ENCODE measurements around the gene DTX4.
"Not testable (repeated sequence)": the region's sequence is repeated elsewhere in the genome, so short reads cannot be mapped to it uniquely, and the experiment has no call there.

The DTX4 gene

DNA sequence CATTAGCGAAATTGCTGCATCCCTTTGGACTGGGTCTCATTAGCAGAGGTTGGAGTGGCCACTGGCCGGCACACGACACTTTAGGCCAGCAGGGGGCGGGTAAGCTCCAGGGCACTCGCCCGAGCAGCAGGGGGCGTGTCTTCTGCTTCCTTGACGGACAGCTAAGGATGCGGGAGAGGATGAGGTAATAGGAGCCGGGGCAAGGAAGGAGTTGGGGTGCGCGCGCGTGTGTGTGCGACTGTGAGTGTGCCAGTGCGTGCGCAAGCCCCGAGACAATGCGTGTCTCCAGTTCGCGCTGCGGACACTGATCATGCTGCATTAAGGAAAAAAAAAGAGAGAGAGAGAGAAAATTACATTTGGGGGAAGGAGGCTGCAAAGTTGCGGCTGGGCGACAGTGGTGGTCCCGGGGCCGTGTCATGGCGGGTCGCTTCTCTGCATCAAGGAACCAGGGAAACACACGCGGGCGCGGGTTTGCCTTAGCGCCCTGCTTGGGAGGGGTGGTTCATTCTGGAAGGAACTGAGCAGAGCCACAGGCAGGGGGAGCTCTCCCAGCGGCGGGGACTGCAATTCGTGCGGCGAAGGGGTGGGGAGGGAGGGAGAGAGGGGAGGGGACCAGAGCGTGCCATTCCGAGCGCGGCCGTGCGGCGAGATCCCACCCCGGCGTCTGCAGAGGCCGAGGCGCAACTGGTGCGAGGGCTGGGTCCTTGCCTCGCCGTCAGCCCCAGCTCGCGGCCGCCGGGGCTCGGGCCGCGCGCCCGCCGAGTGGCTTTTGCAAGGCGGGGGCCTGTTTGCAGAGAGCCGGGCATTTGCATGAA, at the start of gene DTX4:
Gene DTX4, plus strand, starts transcription at position 625 of the 815 bp plus-strand sequence. CDS start 464 bp downstream, outside the sequence.
- peaks cover 15% of the 10 kb centered on the region for H3K4me1 ChIP-seq (ENCODE audit: insufficient read depth, low read length)
- peak within 1 kb of the TSS; percentile 96 for H3K9ac ChIP-seq (ENCODE audit: low read depth, low read length)
- H3K36me3 ChIP-seq (ENCODE audit: insufficient read depth, low read length) = no peaks in the 10 kb centered on the region
- H3K9me3 ChIP-seq (ENCODE audit: control insufficient read depth, insufficient read depth, low read length) = no peaks in the 10 kb centered on the region

DNA sequence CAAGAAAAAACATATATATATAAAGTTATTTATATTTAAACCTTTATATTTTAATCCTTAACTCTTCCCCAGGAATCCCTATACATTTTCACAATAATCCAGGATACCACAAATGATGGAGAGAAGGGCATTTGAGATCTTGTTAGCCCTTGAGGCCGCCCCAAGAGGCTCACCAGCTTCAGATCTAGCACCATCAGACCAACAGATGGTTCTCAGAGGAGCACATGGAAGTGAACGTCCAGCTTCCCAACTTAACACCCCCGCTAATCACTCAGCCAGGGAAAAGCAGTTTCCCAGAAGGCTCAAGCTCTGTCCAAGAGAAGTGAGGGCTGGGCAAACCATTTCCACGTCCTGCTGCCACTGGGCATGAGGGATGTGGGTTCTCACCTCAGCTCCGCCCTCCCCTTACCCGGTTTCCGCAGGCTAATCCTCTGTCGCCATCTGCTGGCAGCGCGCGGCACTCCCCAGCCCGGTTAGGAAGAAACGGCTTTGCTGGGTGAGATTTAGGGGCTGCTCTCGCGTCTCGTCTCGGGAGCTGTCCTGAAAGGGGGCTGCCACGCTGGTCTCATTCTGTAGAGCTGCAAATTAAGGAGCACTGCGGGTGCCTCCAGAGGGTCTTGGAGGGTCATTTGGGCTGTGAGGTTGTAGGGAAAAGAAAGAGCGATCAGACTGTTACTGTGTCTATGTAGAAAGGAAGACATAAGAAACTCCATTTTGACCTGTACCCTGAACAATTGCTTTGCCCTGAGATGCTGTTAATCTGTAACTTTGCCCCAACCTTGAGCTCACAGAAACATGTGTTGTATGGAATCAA, 36.1 kb upstream of the DTX4 start:
- no peaks in the 10 kb centered on the region for H3K36me3 ChIP-seq (ENCODE audit: insufficient read depth, low read length)
- no peaks in the 10 kb centered on the region for H3K4me1 ChIP-seq (ENCODE audit: insufficient read depth, low read length)
- no peaks in the 10 kb centered on the region; the same call in none of the 2 replicates for H3K9me3 ChIP-seq (ENCODE audit: control insufficient read depth, insufficient read depth, low read length)
- no peak overlapping the region for H3K9ac ChIP-seq (ENCODE audit: low read depth, low read length)

DNA sequence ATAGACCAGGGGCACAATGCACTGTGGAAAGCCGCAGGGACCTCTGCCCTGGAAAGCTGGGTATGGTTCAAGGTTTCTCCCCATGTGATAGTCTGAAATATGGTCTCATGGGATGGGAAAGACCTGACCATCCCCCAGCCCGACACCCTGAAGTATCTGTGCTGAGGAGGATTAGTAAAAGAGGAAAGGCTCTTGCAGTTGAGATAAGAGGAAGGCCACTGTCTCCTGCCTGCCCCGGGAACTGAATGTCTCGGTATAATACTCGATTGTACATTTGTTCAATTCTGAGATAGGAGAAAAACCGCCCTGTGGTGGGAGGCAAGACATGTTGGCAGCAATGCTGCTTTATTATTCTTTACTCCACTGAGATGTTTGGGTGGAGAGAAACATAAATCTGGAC, 35.4 kb upstream of the DTX4 start:
- H3K9me3 ChIP-seq (ENCODE audit: control insufficient read depth, insufficient read depth, low read length); H3K4me1 ChIP-seq (ENCODE audit: insufficient read depth, low read length); H3K36me3 ChIP-seq (ENCODE audit: insufficient read depth, low read length); H3K9ac ChIP-seq (ENCODE audit: low read depth, low read length): not testable (repeated sequence)

DNA sequence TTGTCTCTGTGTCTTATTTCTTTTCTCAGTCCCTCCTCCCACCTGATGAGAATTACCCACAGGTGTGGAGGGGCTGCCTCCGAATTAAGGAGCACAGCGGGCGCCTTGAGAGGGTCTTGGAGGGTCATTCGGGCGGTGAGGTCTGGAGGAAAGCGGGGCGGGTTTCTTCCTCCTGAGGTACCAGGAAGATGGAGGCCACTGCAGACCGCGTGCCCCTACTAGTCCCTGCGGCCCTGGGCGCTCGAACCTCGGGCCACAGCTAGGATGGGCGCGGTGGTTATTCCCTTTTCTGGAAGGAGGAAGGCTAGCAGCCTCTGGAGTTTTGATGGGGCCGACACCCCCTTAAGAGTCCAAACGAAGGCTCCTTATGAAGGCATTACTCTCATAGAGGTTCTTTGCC, 34.7 kb upstream of the DTX4 start:
- Histone ChIP-seq H3K9me3 (ENCODE audit: control insufficient read depth, insufficient read depth, low read length) (no peaks in the 10 kb centered on the region; the same call in 1 of the 2 replicates), H3K36me3 (ENCODE audit: insufficient read depth, low read length) (no peaks in the 10 kb centered on the region), H3K4me1 (ENCODE audit: insufficient read depth, low read length) (no peaks in the 10 kb centered on the region), H3K9ac (ENCODE audit: low read depth, low read length) (no peak overlapping the region)

DNA sequence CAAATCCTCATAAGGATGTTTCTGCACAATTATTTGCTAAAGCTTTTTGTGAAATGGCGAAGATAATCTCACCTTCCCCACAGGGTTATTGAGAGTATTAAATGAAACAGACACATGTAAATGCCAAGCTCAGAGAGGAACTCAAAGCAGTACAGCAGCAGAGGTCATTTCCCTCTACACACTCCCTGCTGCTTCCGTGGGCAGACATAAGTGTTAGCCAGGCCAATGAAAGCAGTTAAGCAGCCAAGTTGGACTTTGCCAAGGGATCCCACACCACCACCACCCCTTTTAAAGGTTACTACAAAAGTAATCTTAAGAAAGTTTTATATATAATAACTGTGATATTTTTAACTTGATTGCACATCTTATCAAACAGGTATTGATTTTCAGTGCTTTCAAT, 33.3 kb upstream of the DTX4 start:
- no peaks in the 10 kb centered on the region for H3K4me1 ChIP-seq (ENCODE audit: insufficient read depth, low read length)
- H3K9me3 ChIP-seq (ENCODE audit: control insufficient read depth, insufficient read depth, low read length) = no peaks in the 10 kb centered on the region; the same call in 1 of the 2 replicates

DNA sequence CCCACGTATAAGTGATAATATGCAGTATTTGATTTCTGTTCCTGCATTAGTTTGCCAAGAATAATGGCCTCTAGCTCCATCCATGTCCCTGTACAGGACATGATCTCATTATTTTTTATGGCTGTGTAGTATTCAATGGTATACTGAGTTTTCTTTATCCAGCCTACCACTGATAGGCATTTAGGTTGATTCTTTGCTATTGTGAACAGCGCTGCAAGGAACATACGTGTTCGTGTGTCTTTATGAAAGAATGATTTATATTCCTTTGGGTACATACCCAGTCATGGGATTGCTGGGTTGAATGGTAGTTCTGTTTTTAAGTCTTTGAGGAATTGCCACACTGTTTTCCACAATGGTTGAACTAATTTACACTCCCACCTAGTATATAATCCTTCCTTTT, 30.7 kb upstream of the DTX4 start:
- H3K4me1 ChIP-seq (ENCODE audit: insufficient read depth, low read length) = no peaks in the 10 kb centered on the region
- H3K36me3 ChIP-seq (ENCODE audit: insufficient read depth, low read length) = no peaks in the 10 kb centered on the region
- no peak overlapping the region for H3K9ac ChIP-seq (ENCODE audit: low read depth, low read length)
- H3K9me3 ChIP-seq (ENCODE audit: control insufficient read depth, insufficient read depth, low read length) = no peaks in the 10 kb centered on the region; the same call in 1 of the 2 replicates

More for the DNA sequence above, 33.3 kb upstream of the DTX4 start:
- Histone ChIP-seq H3K36me3 (ENCODE audit: insufficient read depth, low read length) (no peaks in the 10 kb centered on the region), H3K9ac (ENCODE audit: low read depth, low read length) (no peak overlapping the region)

DNA sequence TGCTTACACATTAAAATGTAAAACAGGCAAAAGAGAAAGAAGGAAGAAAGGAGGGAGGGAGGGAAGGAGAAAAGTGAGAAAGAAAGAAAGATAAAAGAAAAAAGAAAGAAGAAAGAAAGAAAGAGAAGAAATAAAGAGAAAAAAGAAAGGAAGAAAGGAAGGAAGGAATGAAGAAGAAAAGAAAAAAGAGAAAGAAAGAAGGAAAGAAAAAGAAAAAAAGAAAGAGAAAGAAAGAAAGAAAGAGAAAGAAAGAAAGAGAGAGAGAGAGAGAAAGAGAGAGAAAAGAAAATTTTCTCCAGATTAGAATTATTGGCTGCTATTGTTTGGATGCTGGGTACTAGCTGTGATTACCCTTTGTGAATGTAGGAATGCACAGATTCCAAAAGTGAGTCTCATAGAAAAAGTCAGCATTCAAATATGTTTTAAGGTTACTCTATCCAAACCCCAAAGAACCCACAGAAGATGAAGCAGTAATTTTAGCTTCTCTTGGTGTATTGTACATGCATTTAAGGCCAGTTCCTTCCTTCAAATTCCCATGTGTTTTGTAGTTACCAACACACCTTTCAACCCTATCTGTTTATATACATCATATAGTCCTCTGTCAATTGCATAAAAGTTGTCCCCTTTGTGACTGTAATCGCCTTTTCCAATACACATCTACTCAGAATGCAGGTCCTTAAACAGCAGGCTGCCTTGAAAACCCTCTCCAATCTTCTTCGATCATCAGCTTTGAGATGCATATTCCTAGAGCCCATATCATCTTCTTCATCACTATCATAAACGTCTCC, 30.1 kb upstream of the DTX4 start:
- H3K9ac ChIP-seq (ENCODE audit: low read depth, low read length) = peak overlapping the region; percentile 77
- no peaks in the 10 kb centered on the region for H3K36me3 ChIP-seq (ENCODE audit: insufficient read depth, low read length)
- no peaks in the 10 kb centered on the region; the same call in 1 of the 2 replicates for H3K9me3 ChIP-seq (ENCODE audit: control insufficient read depth, insufficient read depth, low read length)
- no peaks in the 10 kb centered on the region for H3K4me1 ChIP-seq (ENCODE audit: insufficient read depth, low read length)

DNA sequence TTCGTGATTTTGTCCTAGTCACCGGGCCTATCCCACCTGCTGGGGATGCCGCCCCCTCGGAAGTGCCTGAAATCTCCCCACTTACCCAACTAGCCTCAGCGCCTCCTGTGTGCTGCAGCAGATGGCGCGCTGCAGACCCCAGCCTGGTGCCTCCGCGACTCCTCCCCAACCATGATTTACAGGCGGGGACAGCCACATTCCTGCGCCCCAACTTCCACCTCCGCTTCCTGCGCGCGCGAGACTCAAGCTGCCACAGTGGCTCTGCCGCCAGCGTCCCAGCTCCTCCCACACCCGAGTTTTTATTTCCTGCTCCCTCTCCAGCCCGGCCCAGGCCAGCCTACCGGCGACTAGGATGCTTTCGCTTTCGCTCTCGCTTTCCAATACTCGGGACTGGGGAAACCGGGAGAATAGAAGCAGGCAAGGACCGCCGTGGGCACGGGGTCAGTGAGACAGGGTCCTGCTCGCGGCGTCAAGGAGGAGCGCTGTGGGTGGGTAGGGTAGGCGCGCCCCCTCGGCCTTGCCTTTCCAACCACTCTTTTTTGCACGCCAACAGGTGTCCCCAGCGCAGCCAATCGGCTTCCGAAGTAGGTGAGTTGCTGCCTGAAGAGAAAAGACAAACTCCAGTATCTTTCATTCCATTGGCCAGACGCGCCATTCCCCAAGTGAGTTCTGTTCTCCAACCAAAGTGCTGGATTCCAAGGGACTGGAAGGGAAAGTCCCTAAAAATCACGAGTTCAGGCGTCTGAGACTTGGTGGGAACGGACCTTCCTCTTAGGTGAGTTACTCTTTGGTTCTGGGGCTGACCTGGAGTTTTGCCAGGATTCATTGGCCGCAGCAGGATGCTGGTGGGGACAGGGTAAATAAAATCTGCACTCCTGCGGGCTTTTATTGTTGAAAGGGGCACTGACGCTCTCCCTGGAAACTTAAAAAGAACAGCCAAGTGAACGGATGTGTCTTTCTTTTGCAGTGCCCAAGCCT, 29.1 kb upstream of the DTX4 start, which contains the start of gene FAM111A:
Gene FAM111A, plus strand, starts transcription at position 327 of the 978 bp plus-strand sequence. CDS start 6,017 bp downstream, outside the sequence.
- H3K9ac ChIP-seq (ENCODE audit: low read depth, low read length) = peak within 1 kb of the TSS; percentile 77
- no peaks in the 10 kb centered on the region for H3K4me1 ChIP-seq (ENCODE audit: insufficient read depth, low read length)
- H3K36me3 ChIP-seq (ENCODE audit: insufficient read depth, low read length) = no peaks in the 10 kb centered on the region
- no peaks in the 10 kb centered on the region for H3K9me3 ChIP-seq (ENCODE audit: control insufficient read depth, insufficient read depth, low read length)

DNA sequence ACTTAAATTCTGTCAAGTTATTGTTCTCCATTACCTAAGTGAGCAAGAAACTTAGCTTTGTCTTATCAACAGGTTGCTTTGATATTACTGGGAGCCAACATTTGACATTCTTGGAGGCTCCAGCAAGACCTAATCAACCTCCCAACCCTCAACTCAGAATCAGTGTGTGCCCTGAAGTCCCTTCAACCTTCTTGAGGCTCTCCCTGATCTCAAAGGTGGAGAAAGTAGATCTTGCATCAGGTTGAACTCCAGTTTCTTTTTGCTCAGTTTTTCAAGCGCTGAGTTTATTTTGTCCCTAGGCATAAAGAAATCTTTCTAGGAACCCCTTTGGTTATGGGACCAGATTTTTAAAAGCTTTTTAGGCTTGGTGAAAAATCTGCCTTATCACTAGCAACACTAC, 27.8 kb upstream of the DTX4 start:
- Histone ChIP-seq H3K36me3 (ENCODE audit: insufficient read depth, low read length) (no peaks in the 10 kb centered on the region), H3K9ac (ENCODE audit: low read depth, low read length) (peak overlapping the region; percentile 50; the same call in 1 of the 2 replicates), H3K4me1 (ENCODE audit: insufficient read depth, low read length) (no peaks in the 10 kb centered on the region), H3K9me3 (ENCODE audit: control insufficient read depth, insufficient read depth, low read length) (no peaks in the 10 kb centered on the region)

DNA sequence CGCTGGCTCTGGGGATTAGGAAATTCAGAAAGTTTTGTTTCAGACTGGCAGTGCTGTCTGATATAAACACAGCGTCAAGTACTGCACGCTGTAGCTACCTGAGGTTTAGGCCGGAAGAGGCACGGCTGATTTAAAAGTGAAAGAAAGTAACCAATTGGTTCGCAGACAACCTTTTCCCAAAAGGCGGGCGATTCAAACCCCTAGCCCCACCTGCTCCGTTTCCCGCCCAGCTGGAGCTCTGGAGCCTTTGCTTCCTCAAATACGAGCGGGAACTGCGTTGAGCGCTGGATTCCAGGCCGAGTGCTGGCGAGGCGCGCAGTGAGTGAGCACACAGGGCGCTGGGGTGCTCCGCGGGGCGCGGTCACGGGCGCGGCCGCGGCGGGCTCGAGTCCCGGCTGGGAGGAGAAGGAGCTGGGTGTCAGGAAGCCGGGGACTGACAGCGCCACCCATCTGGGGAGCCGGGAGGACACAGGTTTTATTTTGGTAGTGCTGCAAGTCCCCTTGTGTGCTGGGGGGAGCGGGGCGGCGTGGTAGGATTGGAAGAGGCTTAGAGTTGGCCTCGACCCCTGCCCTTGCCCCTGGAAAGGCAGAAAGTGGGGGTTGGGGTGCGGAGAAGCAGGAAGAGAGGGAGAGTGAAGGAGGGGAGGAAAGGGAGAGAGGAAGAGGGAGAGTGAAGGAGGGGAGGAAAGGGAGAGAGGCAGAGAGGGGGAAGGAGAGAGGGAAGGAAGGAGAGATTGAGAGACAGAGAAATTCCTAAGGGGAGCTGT, 27.2 kb upstream of the DTX4 start:
- no peaks in the 10 kb centered on the region for H3K36me3 ChIP-seq (ENCODE audit: insufficient read depth, low read length)
- H3K9me3 ChIP-seq (ENCODE audit: control insufficient read depth, insufficient read depth, low read length) = no peaks in the 10 kb centered on the region
- peak overlapping the region; percentile 50 for H3K9ac ChIP-seq (ENCODE audit: low read depth, low read length)
- H3K4me1 ChIP-seq (ENCODE audit: insufficient read depth, low read length) = no peaks in the 10 kb centered on the region

DNA sequence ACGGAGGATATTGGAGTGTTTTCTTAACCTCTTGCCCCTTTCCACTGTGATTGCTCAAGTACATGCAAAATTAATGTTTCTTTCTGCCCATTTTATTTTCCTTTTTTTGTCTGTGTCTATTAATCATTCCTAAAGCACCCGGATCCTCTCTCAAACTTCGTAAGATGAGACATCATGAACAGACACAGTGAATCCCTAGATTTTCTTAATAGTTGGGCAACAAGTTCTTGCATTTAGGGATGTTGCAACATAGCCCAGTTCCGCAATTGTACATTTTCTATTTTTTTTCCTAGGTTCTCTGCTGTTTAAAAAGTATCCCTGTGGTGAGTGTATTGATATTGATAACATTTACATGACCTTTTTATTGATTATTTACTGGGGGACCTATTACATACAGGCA, 26.4 kb upstream of the DTX4 start:
- 0 out of 2 replicates have a peak overlapping the region, but pooled peaks have one; percentile 50 for H3K9ac ChIP-seq (ENCODE audit: low read depth, low read length)
- H3K9me3 ChIP-seq (ENCODE audit: control insufficient read depth, insufficient read depth, low read length) = no peaks in the 10 kb centered on the region
- H3K36me3 ChIP-seq (ENCODE audit: insufficient read depth, low read length) = no peaks in the 10 kb centered on the region
- no peaks in the 10 kb centered on the region for H3K4me1 ChIP-seq (ENCODE audit: insufficient read depth, low read length)

DNA sequence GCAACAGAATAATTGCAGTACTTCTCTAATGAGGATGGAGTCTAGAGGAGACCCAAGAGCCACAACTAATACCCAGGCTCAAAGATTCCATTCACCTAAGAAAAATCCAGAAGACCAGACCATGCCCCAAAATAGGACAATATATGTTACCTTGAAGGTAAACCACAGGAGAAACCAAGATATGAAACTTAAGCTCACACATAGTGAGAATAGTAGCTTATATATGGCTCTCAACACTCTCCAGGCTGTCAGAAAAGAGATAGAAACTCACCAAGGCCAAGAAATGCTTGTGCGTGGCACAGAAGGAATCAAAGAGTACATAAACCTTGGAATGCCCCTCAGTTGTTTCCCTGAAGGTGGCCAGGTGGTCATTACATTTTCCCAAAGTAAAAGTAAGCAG, 20.2 kb upstream of the DTX4 start:
- H3K36me3 ChIP-seq (ENCODE audit: insufficient read depth, low read length) = no peaks in the 10 kb centered on the region

More for the DNA sequence above, 20.2 kb upstream of the DTX4 start:
- no peak overlapping the region for H3K9ac ChIP-seq (ENCODE audit: low read depth, low read length)
- H3K4me1 ChIP-seq (ENCODE audit: insufficient read depth, low read length) = no peaks in the 10 kb centered on the region
- no peaks in the 10 kb centered on the region for H3K9me3 ChIP-seq (ENCODE audit: control insufficient read depth, insufficient read depth, low read length)
